Panc1 (cell line): ENCODE results near the gene GOLGA6C. TPM values are rescaled to one million over a fixed set of nuclear protein-coding genes. Genes with fewer than 3 reads are reported as not detected.

Experiments
- ATAC-seq: fragments of 200-7000 bp; cut with Tn5 transposase; 2 replicates; pipeline ENCODE4 v1.9.1; 2020; ENCODE audit warnings: mild to moderate bottlenecking, moderate library complexity
- BruUV-seq: library from RNA; stranded (reverse); fragments of 400-500 nt; replicated peaks from 2 replicates; lab custom pipeline; 2021; lab: Mats Ljungman, UMichigan
- CTCF ChIA-PET: fragments of 300-600 bp; sonication (Branson Sonifier 250); formaldehyde crosslinking; loops from one replicate; lab custom pipeline; 2022; ENCODE audit warnings: antibody characterized with exemption; lab: Charles Lee
- POLR2A ChIA-PET: fragments of 300-600 bp; sonication (Branson Sonifier 250); formaldehyde crosslinking; loops from one replicate; lab custom pipeline; 2022; ENCODE audit warnings: antibody characterized with exemption; lab: Charles Lee
- DNase-seq: peaks from one replicate; pipeline ENCODE4 v3.0.0-alpha.2; 2010; ENCODE audit warnings: low read depth, low spot score
- H3K27ac ChIP-seq: 2 replicates; pipeline ENCODE4 v1.5.1; 2011; ENCODE audit warnings: mild to moderate bottlenecking, low read length, inconsistent platforms
- H3K27me3 ChIP-seq: fragments of 200-500 bp; sonication (Bioruptor generic); 2 replicates; pipeline ENCODE4 v1.6.0; 2014; ENCODE audit warnings: low read length, inconsistent platforms; ENCODE audit not compliant: control insufficient read depth, insufficient read depth
- H3K36me3 ChIP-seq: fragments of 200-500 bp; sonication (Bioruptor generic); 2 replicates; pipeline ENCODE4 v1.5.1; 2014; ENCODE audit warnings: inconsistent platforms, mild to moderate bottlenecking, low read length, moderate library complexity; ENCODE audit not compliant: control insufficient read depth, insufficient read depth
- H3K4me1 ChIP-seq: 2 replicates; pipeline ENCODE4 v1.5.1; 2011; ENCODE audit warnings: inconsistent platforms, mild to moderate bottlenecking, low read length, moderate library complexity; ENCODE audit not compliant: control insufficient read depth, insufficient read depth
- H3K4me3 ChIP-seq, 2 experiments: 2 replicates each; pipeline ENCODE4 v1.5.1; 2011 to 2012; ENCODE audit warnings: low read depth in 2 of 2, low read length in 2 of 2, mild to moderate bottlenecking in 2 of 2, inconsistent platforms in 1 of 2, moderate library complexity in 1 of 2
- H3K9me3 ChIP-seq: fragments of 200-500 bp; sonication (Bioruptor generic); 2 replicates; pipeline ENCODE4 v1.5.1; 2014; ENCODE audit warnings: low read depth, mild to moderate bottlenecking, inconsistent platforms, low read length, moderate library complexity; ENCODE audit not compliant: control insufficient read depth, insufficient read depth
- CTCF ChIP-seq: fragments of 450-650 bp; IDR thresholded peaks from 2 replicates; pipeline ENCODE4 v1.5.1; 2017; ENCODE audit warnings: mild to moderate bottlenecking
- POLR2AphosphoS5 ChIP-seq: IDR thresholded peaks from 2 replicates; pipeline ENCODE4 v1.6.1; 2012; ENCODE audit warnings: mild to moderate bottlenecking, low read depth, low read length, moderate library complexity
- REST ChIP-seq, 2 experiments: IDR thresholded peaks; 2 replicates each; pipeline ENCODE4 v1.6.1; 2011 to 2012; ENCODE audit warnings: low read depth in 2 of 2, control low read depth in 1 of 2, low read length in 1 of 2, mild to moderate bottlenecking in 1 of 2, moderate library complexity in 1 of 2; ENCODE audit not compliant: insufficient read depth in 1 of 2
- SIN3A ChIP-seq: IDR thresholded peaks from 2 replicates; pipeline ENCODE4 v1.6.1; 2012; ENCODE audit warnings: low read depth, mild to moderate bottlenecking, low read length, moderate library complexity, borderline replicate concordance; ENCODE audit not compliant: insufficient read depth
- TCF7L2 ChIP-seq: IDR thresholded peaks from 2 replicates; pipeline ENCODE4 v1.6.1; 2011; ENCODE audit warnings: mild to moderate bottlenecking, low read depth, low read length, inconsistent platforms
- in situ Hi-C: cut with HindIII; loops from 2 replicates; pipeline ENCODE4 v1.10.0; 2016; ENCODE audit warnings: low sequenced_read_pairs, low pct_unique_long_range_greater_than_20kb
- intact Hi-C: fragments of 100-400 bp; cut with micrococcal nuclease; formaldehyde crosslinking; loops from one replicate; pipeline ENCODE4 v1.10.0; 2022; ENCODE audit not compliant: unreplicated experiment
- total RNA-seq: library from RNA; stranded (reverse); gene quantifications from one replicate; pipeline ENCODE4 v1.2.1, GENCODE V29; 2021; ENCODE audit not compliant: unreplicated experiment

The GOLGA6C gene
- total RNA-seq, 1 experiment from 2014 or later: not detected

- DNase-seq (no peak), ATAC-seq (no peak)
- ChIA-PET POLR2A (no interaction called here), CTCF (no interaction called here)
- in situ Hi-C loops: no loop called here
- BruUV-seq: no TSS peak
- Histone ChIP-seq H3K36me3 (no peaks in the 10 kb centered on the region), H3K9me3 (no peaks in the 10 kb centered on the region), H3K27me3 (peaks cover 3% of the 10 kb centered on the region; the same call in 1 of the 2 replicates), H3K4me3 (no peak overlapping the region), H3K27ac (no peak overlapping the region), H3K4me1 (peaks cover 4% of the 10 kb centered on the region)
- intact Hi-C loops: no loop called here
- no peak for TF ChIP-seq SIN3A
- no peak for TF ChIP-seq REST (IDR thresholded peaks at IDR 0.05; ENCODE audit: insufficient read depth in 1 of 2, low read depth in 2 of 2, low read length in 1 of 2)
- no peak for TF ChIP-seq TCF7L2
- TF ChIP-seq CTCF: no peak
- TF ChIP-seq POLR2AphosphoS5: no peak
These were observed 55.1 kb downstream of the GOLGA6C start for GRCh38 chr15:75313116-75313845.

GRCh38 chr15:75314552-75315290 is 56.6 kb downstream of the GOLGA6C start:
- CTCF ChIA-PET: no interaction called here

More at GRCh38 chr15:75314552-75315290, 56.6 kb downstream of the GOLGA6C start:
- DNase-seq (no peak), ATAC-seq (no peak)
- Histone ChIP-seq H3K9me3 (no peaks in the 10 kb centered on the region), H3K4me3 (no peak overlapping the region), H3K27me3 (peaks cover 3% of the 10 kb centered on the region; the same call in 1 of the 2 replicates), H3K36me3 (no peaks in the 10 kb centered on the region), H3K4me1 (no peaks in the 10 kb centered on the region), H3K27ac (no peak overlapping the region)
- POLR2A ChIA-PET: no interaction called here
- in situ Hi-C loops (no loop called here), intact Hi-C loops (no loop called here)
- no TSS peak for BruUV-seq
- TF ChIP-seq TCF7L2: no peak
- no peak for TF ChIP-seq REST (IDR thresholded peaks at IDR 0.05; ENCODE audit: insufficient read depth in 1 of 2, low read depth in 2 of 2, low read length in 1 of 2)
- no peak for TF ChIP-seq SIN3A
- TF ChIP-seq POLR2AphosphoS5: no peak
- TF ChIP-seq CTCF: no peak
